H9 (cell line): Measurements from ENCODE around the gene ACKR4. TPM values are rescaled to one million over a fixed set of nuclear protein-coding genes. Genes with fewer than 3 reads are reported as not detected.

ENCODE experiments used
- DNase-seq: peaks from one replicate; pipeline ENCODE4 v3.0.0-alpha.2; 2017
- H2AFZ ChIP-seq: one replicate; pipeline ENCODE4 v1.6.1; 2013; ENCODE audit warnings: mild to moderate bottlenecking, low read length, control low read depth, moderate library complexity
- H2AK5ac ChIP-seq: 2 replicates; pipeline ENCODE4 v1.6.1; 2013; ENCODE audit warnings: low read length, control low read depth, mixed read lengths; ENCODE audit not compliant: insufficient read length
- H2BK120ac ChIP-seq: one replicate; pipeline ENCODE4 v1.6.1; 2013; ENCODE audit warnings: low read depth, mild to moderate bottlenecking, low read length, control low read depth, inconsistent platforms; ENCODE audit not compliant: poor library complexity, severe bottlenecking
- H2BK12ac ChIP-seq: 2 replicates; pipeline ENCODE4 v1.6.1; 2013; ENCODE audit warnings: low read length, control low read depth, mixed read lengths, low read depth; ENCODE audit not compliant: insufficient read length
- H2BK15ac ChIP-seq: 2 replicates; pipeline ENCODE4 v1.6.1; 2013; ENCODE audit warnings: low read depth, low read length, control low read depth
- H2BK20ac ChIP-seq: one replicate; pipeline ENCODE4 v1.6.1; 2013; ENCODE audit warnings: low read depth, mild to moderate bottlenecking, low read length, control low read depth, inconsistent platforms; ENCODE audit not compliant: poor library complexity, severe bottlenecking
- H2BK5ac ChIP-seq: 2 replicates; pipeline ENCODE4 v1.6.1; 2013; ENCODE audit warnings: low read length, control low read depth, mixed read lengths; ENCODE audit not compliant: insufficient read length
- H3K14ac ChIP-seq: 2 replicates; pipeline ENCODE4 v1.6.1; 2013; ENCODE audit warnings: low read length, control low read depth; ENCODE audit not compliant: insufficient read depth
- H3K18ac ChIP-seq: 2 replicates; pipeline ENCODE4 v1.6.1; 2013; ENCODE audit warnings: low read depth, mild to moderate bottlenecking, mixed read lengths, low read length, control low read depth; ENCODE audit not compliant: insufficient read length
- H3K23ac ChIP-seq: 2 replicates; pipeline ENCODE4 v1.6.1; 2013; ENCODE audit warnings: low read length, control low read depth, mixed read lengths, low read depth; ENCODE audit not compliant: insufficient read length
- H3K23me2 ChIP-seq: 2 replicates; pipeline ENCODE4 v1.6.1; 2013; ENCODE audit warnings: low read depth, mild to moderate bottlenecking, mixed read lengths, low read length, control low read depth; ENCODE audit not compliant: insufficient read length, poor library complexity, severe bottlenecking
- H3K27ac ChIP-seq: 2 replicates; pipeline ENCODE4 v1.5.1; 2013; ENCODE audit warnings: low read length, control low read depth, mixed read lengths, low read depth; ENCODE audit not compliant: insufficient read length
- H3K27me3 ChIP-seq: 2 replicates; pipeline ENCODE4 v1.6.1; 2013; ENCODE audit warnings: low read length, control low read depth, inconsistent platforms; ENCODE audit not compliant: insufficient read depth
- H3K4ac ChIP-seq: 2 replicates; pipeline ENCODE4 v1.6.1; 2013; ENCODE audit warnings: low read depth, mild to moderate bottlenecking, control low read depth, inconsistent platforms, low read length, moderate library complexity
- H3K4me1 ChIP-seq: 2 replicates; pipeline ENCODE4 v1.6.1; 2013; ENCODE audit warnings: low read length, control low read depth, inconsistent platforms; ENCODE audit not compliant: insufficient read depth
- H3K4me2 ChIP-seq: 2 replicates; pipeline ENCODE4 v1.6.1; 2013; ENCODE audit warnings: low read length, control low read depth, mixed read lengths; ENCODE audit not compliant: insufficient read length, insufficient read depth
- H3K56ac ChIP-seq: 2 replicates; pipeline ENCODE4 v1.6.1; 2013; ENCODE audit warnings: low read depth, mild to moderate bottlenecking, mixed read lengths, low read length, control low read depth; ENCODE audit not compliant: insufficient read length
- H3K79me1 ChIP-seq: 2 replicates; pipeline ENCODE4 v1.6.1; 2013; ENCODE audit warnings: low read depth, mild to moderate bottlenecking, moderate library complexity, low read length, control low read depth, inconsistent platforms; ENCODE audit not compliant: insufficient read depth, poor library complexity, severe bottlenecking
- H3K79me2 ChIP-seq: 2 replicates; pipeline ENCODE4 v1.6.1; 2013; ENCODE audit warnings: low read length, control low read depth, inconsistent platforms; ENCODE audit not compliant: insufficient read depth
- H3K9ac ChIP-seq: 2 replicates; pipeline ENCODE4 v1.6.1; 2013; ENCODE audit warnings: low read length, control low read depth, mixed read lengths; ENCODE audit not compliant: insufficient read length; ENCODE audit errors: extremely low read depth
- H3K9me3 ChIP-seq: one replicate; pipeline ENCODE4 v1.6.1; 2013; ENCODE audit warnings: low read depth, low read length, inconsistent platforms; ENCODE audit not compliant: control insufficient read depth
- H3T11ph ChIP-seq: one replicate; pipeline ENCODE4 v1.6.1; 2013; ENCODE audit warnings: mild to moderate bottlenecking, low read length, control low read depth, inconsistent platforms
- H4K20me1 ChIP-seq: one replicate; pipeline ENCODE4 v1.6.1; 2013; ENCODE audit not compliant: control insufficient read depth, insufficient read length, insufficient read depth
- H4K5ac ChIP-seq: 2 replicates; pipeline ENCODE4 v1.6.1; 2013; ENCODE audit warnings: low read depth, mild to moderate bottlenecking, mixed read lengths, low read length, control low read depth; ENCODE audit not compliant: insufficient read length
- H4K8ac ChIP-seq: replicated peaks from 2 replicates; pipeline ENCODE4 v1.6.1; 2013; ENCODE audit warnings: low read length, control low read depth, mixed read lengths, low read depth; ENCODE audit not compliant: insufficient read length
- H4K91ac ChIP-seq: 2 replicates; pipeline ENCODE4 v1.6.1; 2013; ENCODE audit warnings: low read depth, mild to moderate bottlenecking, moderate library complexity, mixed read lengths, low read length, control low read depth; ENCODE audit not compliant: insufficient read length
- H3K27ac Mint-ChIP-seq, 3 experiments: 2 replicates in 2 of 3; 3 replicates in 1 of 3; pipeline ENCODE4 v1.8.0; 2020 to 2021; ENCODE audit warnings: mixed read lengths in 3 of 3, mild to moderate bottlenecking in 1 of 3, moderate library complexity in 1 of 3
- H3K27me3 Mint-ChIP-seq: 2 replicates; pipeline ENCODE4 v1.8.0; 2021; ENCODE audit warnings: low read depth, mild to moderate bottlenecking, moderate library complexity, mixed read lengths
- H3K36me3 Mint-ChIP-seq, 3 experiments: 2 replicates in 2 of 3; 3 replicates in 1 of 3; pipeline ENCODE4 v1.8.0; 2020 to 2021; ENCODE audit warnings: low read depth in 3 of 3, mixed read lengths in 3 of 3; ENCODE audit not compliant: insufficient read depth in 1 of 3
- H3K4me1 Mint-ChIP-seq, 2 experiments: 2 replicates each; pipeline ENCODE4 v1.8.0; 2020; ENCODE audit warnings: mixed read lengths in 2 of 2
- H3K4me3 Mint-ChIP-seq, 2 experiments: 2 replicates in 1 of 2; 3 replicates in 1 of 2; pipeline ENCODE4 v1.8.0; 2020 to 2021; ENCODE audit warnings: mild to moderate bottlenecking in 2 of 2, mixed read lengths in 2 of 2, moderate library complexity in 1 of 2
- H3K9me3 Mint-ChIP-seq, 2 experiments: 2 replicates in 1 of 2; 3 replicates in 1 of 2; pipeline ENCODE4 v1.8.0; 2020; ENCODE audit warnings: mild to moderate bottlenecking in 2 of 2, mixed read lengths in 2 of 2, moderate library complexity in 1 of 2
- CTCF ChIP-seq: fragments of 200-600 bp; sonication (generic); conservative IDR thresholded peaks from 3 replicates; pipeline ENCODE4 v1.8.0; 2021; ENCODE audit warnings: antibody characterized with exemption, mild to moderate bottlenecking
- WGBS: extraction: QIAGEN DNeasy Blood & Tissue Kit; methylation state at CpG from one replicate; pipeline ENCODE4 v1.1.7; 2013; ENCODE audit warnings: missing lambda C conversion rate, low lambda C conversion rate, mixed read lengths; ENCODE audit not compliant: insufficient read length; ENCODE audit errors: extremely low coverage; 5-methylcytosine and 5-hydroxymethylcytosine counted together
- total RNA-seq: library from RNA; stranded (reverse); gene quantifications from 2 replicates; pipeline ENCODE4 v1.2.1, GENCODE V29; 2021

Gene ACKR4
- total RNA-seq, 1 experiment from 2014 or later: not detected

DNA sequence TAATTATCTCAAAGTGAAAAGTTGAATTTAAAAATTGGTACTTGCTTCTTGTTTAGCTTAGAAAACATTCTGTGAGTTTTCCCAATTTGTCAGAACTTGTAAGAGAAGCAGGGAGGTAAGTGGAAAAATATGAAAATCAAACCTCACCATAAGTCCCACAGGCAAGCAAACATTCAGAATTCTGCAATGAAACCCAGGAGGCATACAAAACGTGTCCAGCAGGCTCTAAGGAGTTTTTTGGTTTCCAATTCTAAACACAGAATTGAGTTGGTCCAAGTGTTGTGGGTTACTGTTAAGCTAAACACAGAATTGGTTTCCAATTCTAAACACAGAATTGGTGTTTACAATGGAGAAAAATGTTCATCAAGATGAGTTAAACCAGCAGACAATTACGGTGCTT is 27.1 kb upstream of the ACKR4 start:
- H3K27ac Mint-ChIP-seq: no peak overlapping the region
- no CpG with 5 or more reads among the region's 2 CpGs for WGBS

More for the DNA sequence above, 27.1 kb upstream of the ACKR4 start:
- Histone ChIP-seq H3K4me1 (no peaks in the 10 kb centered on the region), H3K4me2 (no peak overlapping the region), H2BK20ac (no peak overlapping the region), H2AFZ (no peak overlapping the region), H2BK15ac (no peak overlapping the region), H3T11ph (no peak overlapping the region), H3K79me2 (no peaks in the 10 kb centered on the region), H4K20me1 (no peaks in the 10 kb centered on the region), H3K23me2 (no peaks in the 10 kb centered on the region), H3K9me3 (no peaks in the 10 kb centered on the region), H4K91ac (no peak overlapping the region), H2BK5ac (no peak overlapping the region), H3K4ac (no peak overlapping the region), H3K9ac (no peak overlapping the region), H3K56ac (no peak overlapping the region), H3K18ac (no peak overlapping the region), H4K5ac (no peak overlapping the region), H3K79me1 (no peaks in the 10 kb centered on the region), H3K14ac (no peak overlapping the region), H3K23ac (no peak overlapping the region), H2BK120ac (no peak overlapping the region), H2AK5ac (no peak overlapping the region), H4K8ac (no peak overlapping the region), H2BK12ac (no peak overlapping the region), H3K27me3 (no peaks in the 10 kb centered on the region), H3K27ac (no peak overlapping the region)
- Mint-ChIP-seq H3K9me3 (peaks cover 0 to 4% of the 10 kb centered on the region in 2 experiments; a peak in 3 of 5 replicates), H3K36me3 (peaks cover 6 to 13% (median 11%) of the 10 kb centered on the region in 3 experiments; a peak in 6 of 7 replicates), H3K4me3 (no peak overlapping the region), H3K27me3 (no peaks in the 10 kb centered on the region), H3K4me1 (no peaks in the 10 kb centered on the region)
- no peak for DNase-seq
- TF ChIP-seq CTCF: no peak
